CD4-positive, alpha-beta T cell treated with Interleukin-15 for 1 hour (primary cell): ENCODE measurements around the gene SPATA6L.

Experiments
- DNase-seq: peaks from one replicate; pipeline ENCODE4 v3.0.0-alpha.2; 2020

Gene SPATA6L

DNA sequence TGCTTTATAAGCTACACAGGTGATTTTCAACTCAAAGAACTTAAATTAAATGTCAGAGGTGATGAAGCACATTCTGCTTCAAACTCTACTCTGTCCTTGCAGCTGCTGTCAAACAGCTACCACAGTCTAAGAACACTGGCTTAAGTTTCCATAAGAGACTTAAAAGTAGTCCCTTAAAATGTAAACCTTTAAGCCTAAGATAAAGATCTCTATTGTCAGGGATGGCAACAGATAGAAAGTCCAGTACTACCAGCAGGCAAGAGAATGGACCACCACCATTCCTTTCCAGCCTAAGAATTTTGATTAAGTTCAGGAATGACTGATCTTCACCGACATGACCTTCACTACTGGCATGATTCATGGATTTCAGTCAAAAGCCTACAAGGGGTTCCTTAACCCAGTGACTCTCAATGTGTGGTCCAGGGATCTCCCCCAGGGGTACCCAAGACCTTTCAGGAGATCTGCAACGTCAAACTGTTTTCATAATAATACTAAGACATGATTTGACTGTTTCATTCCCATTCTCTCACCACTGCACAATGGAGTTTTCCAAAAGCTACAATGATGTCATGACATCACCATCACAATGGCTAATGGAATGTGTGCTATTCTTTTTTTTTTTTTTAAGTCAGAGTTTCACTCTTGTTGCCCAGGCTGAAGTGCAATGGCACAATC, 45.3 kb downstream of the SPATA6L start:
- DNase-seq, result no peak

- no peak for DNase-seq
Measured at GRCh38 chr9:4620057-4620765, 46.1 kb downstream of the SPATA6L start.

GRCh38 chr9:4618700-4619099, 47.6 kb downstream of the SPATA6L start:
- no peak for DNase-seq

DNA sequence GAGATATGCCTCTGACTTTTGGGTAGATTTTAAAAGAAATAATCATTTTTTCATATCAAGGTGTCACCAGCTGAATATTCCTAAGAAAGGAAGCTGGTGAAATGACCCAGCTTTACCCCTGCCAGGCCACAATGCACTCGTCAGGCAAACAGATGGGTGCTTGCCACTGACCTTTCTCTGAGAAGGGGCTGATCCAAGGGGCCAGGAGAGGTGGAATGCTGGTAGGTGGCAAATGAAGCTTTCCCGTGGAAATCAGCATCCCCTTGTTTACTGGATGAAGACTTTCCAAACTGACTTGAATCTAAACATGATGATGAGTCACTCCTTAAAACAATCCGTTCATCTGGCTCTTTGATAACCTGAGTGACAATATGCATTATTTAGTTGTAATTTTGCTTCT, 48.5 kb downstream of the SPATA6L start:
- no peak for DNase-seq

GRCh38 chr9:4615778-4616177, 50.5 kb downstream of the SPATA6L start:
- no peak for DNase-seq

- DNase-seq, result no peak
Measured at GRCh38 chr9:4615251-4615650, 51.0 kb downstream of the SPATA6L start.

DNA sequence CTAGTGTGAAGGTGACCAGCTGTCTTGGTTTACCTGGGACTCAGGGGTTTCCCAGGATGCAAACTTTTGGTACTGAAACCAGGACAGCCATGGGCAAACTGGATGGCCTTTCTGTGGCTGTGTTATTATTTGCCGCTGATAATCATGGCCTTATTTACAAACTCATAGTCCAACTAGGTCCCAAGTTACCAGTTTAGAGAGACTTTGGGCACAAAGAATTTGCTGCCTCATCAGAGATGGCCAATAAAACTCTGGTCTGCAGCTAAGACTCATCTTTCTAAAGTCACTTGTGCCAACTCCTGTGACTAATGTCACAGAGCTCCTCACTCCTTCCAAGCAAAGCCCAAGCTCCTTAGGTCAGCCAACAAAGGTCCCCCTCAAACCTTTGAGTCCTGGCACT, 51.7 kb downstream of the SPATA6L start:
- no peak for DNase-seq

DNA sequence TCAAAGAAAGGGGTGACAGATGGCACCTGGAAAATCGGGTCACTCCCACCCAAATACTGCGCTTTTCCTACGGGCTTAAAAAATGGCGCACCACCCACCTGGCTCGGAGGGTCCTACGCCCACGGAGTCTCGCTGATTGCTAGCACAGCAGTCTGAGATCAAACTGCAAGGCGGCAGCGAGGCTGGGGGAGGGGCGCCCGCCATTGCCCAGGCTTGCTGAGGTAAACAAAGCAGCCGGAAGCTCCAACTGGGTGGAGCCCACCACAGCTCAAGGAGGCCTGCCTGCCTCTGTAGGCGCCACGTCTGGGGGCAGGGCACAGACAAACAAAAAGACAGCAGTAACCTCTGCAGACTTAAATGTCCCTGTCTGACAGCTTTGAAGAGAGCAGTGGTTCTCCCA, 60.2 kb downstream of the SPATA6L start:
- peak; percentile 61 for DNase-seq

DNA sequence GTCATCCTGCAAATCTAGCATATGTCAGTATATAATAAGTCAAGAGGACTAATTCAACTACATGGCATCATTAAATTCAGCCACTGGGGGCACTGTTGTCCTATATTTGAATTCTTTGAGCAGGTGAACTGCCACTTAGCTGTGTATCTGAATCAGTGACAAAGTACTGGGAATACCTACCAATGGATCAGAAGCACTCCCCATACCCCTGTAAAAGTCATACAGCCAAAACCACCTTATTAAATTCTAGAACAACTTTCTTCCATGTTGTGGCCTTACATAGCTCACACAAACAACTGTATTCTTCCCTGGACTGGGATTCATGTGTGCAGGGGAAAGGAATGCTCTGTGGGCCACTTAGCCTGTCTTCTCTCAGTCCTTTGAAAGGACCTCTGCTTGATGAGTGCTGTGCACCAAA, 61.6 kb downstream of the SPATA6L start:
- DNase-seq, result peak; percentile 48

- no peak for DNase-seq
Measured at GRCh38 chr9:4603830-4604229, 62.5 kb downstream of the SPATA6L start.

DNA sequence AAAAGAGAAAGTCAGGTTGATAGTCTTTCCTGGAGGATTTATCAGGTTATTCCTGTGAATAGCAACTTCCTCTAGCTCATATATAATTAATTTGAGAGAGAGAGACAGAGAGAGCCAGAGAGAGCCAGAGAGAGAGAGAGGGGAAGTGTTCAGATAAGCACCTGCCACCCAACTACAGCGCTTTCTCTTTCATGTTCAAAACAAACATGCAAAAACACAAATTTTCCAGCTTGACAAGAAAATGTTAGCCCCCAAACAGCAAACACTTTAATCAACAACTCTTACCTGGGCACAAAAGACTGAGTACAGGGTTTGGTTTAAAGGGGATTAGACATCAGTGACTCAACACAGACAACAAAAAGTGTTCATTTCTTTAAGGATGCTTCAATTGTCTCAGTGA, 65.9 kb downstream of the SPATA6L start:
- no peak for DNase-seq

DNA sequence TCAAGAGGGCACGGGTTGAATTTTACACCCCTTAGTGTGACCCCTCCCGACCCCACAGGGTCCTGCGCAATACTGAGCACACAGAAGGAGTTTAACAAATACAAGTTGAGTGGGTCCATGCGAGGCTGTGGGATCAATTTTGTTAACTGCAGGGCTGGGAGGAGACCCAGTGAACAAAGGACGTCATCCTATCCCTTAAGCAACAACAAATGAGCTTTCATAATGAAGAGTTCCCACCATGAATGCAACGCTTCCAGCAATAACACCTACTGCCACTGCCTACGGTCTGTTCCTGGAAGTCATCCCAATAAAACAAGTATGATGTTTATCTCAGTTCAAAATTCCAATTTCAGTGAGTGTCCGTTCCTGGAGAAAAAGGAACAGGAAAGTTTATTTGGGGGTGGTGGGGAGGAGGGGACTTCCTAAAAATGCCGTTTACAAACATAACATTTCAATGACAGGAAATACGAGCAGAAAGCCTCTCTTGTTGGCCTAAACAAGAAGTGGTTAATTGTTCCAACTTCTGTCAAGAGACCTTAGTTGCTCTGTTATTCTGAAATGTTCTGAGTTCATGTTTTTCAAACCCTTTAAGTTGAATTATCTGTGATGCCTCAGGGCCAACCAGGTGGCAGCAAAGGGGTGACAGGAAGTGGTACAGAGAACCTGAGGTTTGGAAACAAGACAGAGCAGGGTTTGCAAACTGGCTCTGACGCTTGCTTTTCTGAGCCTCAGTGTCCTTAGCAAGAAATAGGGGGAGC, 69.9 kb downstream of the SPATA6L start:
- peak; percentile 60 for DNase-seq

GRCh38 chr9:4594994-4595393, 71.3 kb downstream of the SPATA6L start:
- no peak for DNase-seq

GRCh38 chr9:4594545-4594944, 71.7 kb downstream of the SPATA6L start:
- DNase-seq, result no peak

- DNase-seq, result no peak
Measured at GRCh38 chr9:4592886-4593285, 73.4 kb downstream of the SPATA6L start.

- DNase-seq, result no peak
Measured at GRCh38 chr9:4592295-4592694, 74.0 kb downstream of the SPATA6L start.

DNA sequence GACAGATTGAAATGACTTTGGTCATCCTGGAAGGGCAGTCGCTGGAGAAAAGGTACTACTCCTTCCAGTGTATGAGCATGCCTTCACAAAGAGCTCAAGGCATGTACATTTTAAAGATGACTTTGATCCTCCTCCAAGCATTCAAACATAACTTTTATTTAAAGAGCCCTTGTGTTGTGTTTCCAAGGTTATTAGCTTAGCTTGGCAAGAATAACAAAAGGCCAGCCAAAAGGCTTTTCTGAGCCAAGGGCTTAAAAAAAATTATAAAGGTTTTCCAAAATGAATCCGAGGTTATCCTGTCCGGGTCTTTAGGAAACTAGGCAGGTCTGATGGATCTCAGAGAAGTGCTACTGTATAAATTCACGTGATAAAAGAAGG, 75.2 kb downstream of the SPATA6L start:
- no peak for DNase-seq

- DNase-seq, result no peak
Measured at GRCh38 chr9:4590430-4591122, 75.7 kb downstream of the SPATA6L start.

- no peak for DNase-seq
Measured at GRCh38 chr9:4588721-4589120, 77.6 kb downstream of the SPATA6L start.

DNA sequence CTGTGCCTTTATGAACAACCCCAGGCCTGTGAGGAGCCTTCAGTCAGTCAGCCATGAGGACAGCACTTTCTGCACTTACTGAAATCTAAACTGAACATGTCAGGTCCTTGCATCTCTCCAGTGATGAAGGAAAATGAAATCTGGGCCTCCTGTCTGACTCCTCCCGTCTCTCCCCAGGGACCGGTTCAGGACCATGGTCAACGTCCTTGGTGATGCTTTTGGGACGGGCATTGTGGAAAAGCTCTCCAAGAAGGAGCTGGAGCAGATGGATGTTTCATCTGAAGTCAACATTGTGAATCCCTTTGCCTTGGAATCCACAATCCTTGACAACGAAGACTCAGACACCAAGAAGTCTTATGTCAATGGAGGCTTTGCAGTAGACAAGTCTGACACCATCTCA, 81.1 kb downstream of the SPATA6L start:
- no peak for DNase-seq

DNA sequence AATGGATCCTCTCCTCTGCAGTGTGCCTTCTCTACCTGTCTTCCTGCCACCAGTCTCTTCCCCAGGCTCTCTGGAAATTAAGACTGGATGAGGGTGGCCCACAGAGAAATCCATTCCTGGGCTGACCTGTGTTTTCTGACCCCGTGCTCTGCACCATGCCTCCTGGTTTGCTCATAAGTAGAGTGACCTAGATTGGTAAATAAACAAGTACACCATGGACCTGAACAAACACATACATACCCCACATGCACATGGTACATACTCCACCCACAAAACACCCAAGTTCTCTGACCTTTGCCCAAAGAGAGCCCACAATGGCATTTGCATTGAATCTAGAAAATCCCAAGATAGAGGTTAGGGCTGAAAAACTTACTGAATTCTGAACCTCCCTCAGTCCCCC, 81.6 kb downstream of the SPATA6L start:
- no peak for DNase-seq

- no peak for DNase-seq
Measured at GRCh38 chr9:4583001-4583400, 83.3 kb downstream of the SPATA6L start.

GRCh38 chr9:4581861-4582565, 84.3 kb downstream of the SPATA6L start:
- DNase-seq, result no peak
